Activated CD8-positive, alpha-beta memory T cell treated with anti-CD3 and anti-CD28 coated beads, Interleukin-2, amount 50 U/mL, for 24 hours (primary cell): ENCODE measurements around the gene SUSD2.
"Not testable (repeated sequence)": the region's sequence is repeated elsewhere in the genome, so short reads cannot be mapped to it uniquely, and the experiment has no call there.

Experiments used
- DNase-seq: peaks from one replicate; pipeline ENCODE4 v3.0.0-alpha.2; 2020; ENCODE audit errors: extremely low read depth

Gene SUSD2, protein sequence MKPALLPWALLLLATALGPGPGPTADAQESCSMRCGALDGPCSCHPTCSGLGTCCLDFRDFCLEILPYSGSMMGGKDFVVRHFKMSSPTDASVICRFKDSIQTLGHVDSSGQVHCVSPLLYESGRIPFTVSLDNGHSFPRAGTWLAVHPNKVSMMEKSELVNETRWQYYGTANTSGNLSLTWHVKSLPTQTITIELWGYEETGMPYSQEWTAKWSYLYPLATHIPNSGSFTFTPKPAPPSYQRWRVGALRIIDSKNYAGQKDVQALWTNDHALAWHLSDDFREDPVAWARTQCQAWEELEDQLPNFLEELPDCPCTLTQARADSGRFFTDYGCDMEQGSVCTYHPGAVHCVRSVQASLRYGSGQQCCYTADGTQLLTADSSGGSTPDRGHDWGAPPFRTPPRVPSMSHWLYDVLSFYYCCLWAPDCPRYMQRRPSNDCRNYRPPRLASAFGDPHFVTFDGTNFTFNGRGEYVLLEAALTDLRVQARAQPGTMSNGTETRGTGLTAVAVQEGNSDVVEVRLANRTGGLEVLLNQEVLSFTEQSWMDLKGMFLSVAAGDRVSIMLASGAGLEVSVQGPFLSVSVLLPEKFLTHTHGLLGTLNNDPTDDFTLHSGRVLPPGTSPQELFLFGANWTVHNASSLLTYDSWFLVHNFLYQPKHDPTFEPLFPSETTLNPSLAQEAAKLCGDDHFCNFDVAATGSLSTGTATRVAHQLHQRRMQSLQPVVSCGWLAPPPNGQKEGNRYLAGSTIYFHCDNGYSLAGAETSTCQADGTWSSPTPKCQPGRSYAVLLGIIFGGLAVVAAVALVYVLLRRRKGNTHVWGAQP

DNA sequence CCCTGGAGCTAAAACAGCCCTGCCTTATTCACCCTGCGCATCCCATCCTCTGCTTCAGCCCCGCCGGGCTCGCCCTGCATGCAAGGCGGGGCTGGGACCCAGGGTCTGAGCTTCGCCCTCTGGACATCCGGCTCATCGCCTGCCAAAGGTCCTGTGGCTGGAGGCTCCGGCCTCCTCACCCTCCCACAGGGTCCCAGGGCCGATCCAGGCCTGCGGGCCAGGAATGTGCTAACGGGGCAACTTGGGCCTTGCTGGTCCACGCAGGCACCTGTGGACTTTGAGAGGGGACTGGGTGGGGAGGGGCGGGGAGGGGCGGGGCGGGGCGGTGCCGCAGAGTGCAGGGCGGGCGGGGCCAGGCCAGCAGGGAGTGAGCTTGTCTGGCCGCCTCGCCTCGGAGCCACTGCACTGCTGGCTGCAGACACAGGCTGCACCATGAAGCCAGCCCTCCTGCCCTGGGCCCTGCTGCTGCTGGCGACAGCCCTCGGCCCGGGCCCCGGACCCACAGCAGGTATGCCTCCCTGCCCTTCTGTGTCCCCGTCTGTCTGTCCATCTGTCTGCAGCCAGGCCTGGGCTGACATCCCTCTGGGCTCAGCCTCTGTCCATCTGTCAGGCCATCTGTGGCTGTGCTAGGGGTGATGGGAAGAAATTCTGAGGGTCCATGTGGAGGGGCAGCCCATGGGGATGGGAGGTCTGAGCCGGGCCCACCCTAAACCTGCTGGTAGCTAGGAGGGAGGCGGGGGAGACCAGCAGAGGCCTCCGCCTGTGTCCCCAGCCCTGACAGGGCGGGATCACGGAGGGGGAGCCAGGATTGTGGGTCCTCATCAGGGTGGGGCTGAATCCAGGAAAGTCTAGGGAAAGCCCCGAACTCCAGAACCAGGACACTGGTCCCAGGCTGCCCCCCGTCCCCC, at the start of gene SUSD2:
Gene SUSD2, plus strand, starts transcription at position 400 of the 908 bp plus-strand sequence. Its CDS starts 33 bp downstream, at position 433.
- DNase-seq = no peak

DNA sequence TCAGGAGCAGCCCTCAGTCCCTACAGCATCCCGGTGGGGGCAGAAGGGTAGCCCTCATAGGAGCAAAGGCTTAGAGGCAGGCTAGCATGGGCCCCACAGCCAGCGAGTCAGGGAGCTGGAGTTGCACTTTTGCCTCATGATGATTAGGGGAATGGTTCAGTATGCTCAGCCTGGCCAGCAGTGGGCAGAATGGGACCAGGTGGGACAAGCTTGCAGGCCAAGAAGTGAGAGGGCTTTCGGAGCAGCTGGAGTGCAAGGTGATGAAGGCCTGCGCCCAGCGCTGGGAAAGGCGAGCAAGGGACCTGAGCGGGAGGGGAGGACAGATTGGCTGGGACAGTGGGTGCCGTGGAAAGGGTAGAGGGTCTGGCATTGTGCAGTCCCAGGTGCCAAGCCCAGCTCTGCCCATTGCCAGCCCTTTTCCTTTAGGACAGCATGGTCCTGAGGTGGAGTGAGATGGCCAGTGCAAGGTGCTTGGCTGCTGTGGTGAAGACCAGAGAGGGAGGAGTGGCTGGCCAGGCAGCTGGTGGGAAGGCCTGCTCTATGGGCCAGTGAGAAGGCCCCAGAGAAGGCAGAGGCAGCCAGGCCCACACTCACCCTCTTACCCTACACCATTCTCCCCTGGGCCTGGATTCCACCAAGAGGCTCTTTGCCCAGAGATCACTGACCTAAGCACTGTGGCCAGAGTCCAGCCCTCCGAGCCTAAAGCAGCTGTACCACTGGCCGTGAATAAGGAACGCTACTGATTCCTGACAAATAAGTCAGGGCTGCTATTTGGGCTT, 47.9 kb upstream of the SUSD2 start:
- no peak for DNase-seq

DNA sequence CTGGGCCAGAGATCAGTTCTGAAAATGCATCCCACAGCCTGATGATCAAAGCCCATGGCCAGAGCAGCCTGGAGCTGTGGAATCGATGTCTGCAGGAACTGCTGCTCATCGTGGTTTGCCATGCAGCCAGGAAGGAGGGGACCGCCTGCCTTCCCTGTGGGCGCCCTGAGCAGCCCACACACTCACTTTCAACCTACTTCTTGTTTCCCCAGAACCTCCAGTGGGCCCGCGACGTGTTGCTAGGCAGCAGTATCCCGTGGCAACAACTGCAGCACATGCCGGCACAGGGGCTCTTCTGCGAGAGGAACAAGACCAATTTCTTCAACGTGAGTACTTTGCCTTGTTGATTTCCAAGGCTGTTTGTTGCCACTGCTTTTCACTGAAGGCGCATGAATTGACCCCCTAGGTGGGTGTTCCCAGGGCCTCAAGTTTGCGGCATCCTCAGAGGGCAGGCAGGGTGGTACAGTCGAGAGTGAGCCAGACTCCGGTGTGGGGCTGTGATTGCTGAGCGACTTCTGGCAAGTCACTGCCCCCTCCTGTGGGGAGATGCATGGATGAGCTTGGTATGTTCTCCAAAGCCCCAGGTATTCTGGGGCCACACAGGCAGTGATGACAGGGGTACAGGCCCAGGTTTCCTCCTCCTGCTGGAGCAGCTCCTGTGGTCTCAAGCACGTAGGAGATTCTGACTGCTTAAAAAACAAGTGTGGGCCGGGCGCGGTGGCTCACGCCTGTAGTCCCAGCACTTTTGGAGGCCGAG, 47.0 kb upstream of the SUSD2 start:
- no peak for DNase-seq

DNA sequence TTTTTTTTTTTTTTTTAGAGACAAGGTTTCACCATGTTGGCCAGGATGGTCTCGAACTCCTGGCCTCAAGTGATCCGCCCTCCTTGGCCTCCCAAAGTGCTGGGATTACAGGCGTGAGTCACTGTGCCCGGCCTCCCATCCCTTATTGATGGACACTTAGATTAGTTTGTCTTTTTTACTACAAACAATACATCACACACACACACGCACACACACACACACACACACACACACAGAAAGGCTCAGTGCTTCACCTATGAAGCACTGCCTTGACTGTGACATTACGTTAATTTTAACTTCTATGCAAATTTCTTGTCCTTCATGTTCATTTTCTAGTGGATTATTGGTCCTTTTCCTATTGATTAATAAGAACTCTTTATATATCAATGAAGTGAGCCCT, 44.8 kb upstream of the SUSD2 start:
- not testable (repeated sequence) for DNase-seq

DNA sequence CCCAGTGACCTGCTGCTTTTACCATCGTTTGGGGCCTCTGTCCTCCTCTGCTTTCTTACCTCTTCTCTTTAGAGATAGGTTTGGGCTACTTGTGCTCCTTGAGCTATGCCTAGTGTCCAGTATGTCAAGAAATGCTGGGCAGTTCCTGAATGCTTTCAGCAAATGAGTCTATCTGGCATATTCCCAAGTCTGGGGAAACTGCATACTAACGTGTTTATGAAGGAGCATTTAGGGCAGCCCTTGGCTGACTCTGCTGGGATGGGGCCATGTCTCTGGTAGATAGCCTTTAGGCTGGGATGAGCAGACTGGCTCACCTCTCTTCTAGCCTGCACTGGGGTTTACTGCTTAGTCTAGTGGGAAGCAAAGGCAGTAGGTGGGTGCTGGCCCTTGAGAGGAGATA, 43.7 kb upstream of the SUSD2 start:
- DNase-seq = no peak

DNA sequence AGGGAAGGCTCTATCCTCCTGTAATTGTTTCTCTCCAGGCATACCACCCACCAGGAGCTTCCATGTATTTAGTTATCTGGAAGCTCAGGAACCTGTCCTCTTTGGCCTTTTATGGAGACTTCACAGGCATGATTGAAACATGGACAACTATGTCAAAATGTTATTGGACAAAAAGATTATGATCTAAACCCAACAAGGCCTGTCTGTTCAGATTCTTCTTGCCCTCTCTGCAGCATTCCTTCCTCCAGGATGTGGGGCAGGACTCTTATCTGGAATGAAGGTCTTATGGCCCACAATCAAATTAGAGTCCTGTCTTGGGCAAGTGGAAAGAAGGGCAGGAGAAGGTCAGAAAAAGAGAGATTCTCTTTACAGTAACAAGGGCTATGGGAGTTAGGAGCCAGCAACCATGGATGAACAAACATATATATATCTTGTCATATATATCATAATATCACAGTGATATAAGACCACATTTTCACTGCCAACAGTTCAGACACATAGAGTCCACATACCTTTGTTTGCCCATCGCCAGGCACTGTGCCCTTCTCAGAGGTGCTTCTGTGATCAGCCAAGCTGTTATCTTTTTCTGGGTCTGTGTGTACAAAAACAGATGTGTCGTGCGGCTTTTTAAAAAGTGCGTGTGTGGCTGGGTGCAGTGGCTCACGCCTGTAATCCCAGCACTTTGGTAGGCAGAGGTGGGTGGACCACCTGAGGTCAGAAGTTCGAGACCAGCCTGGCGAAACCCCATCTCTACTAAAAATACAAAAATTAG, 42.5 kb upstream of the SUSD2 start:
- no peak for DNase-seq

DNA sequence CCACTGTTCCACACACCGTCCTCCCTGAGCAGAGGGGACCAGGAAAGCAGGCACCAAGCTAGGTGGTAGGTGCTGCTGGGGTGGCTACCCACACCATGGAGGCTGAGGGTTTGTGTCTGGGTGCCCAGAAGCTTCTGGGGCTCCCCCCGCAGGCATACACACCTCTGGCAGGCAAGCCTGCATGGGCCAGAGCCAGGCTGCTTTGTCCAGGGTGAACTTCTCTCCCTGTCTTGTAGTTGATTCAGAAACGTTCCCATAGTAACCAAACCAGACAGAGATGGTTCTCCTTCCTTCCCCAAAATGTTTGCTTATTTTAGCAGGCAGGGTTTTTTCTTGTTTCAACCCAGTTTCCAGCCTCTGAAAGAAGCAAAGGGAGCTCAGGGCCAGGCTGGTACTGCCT, 40.9 kb upstream of the SUSD2 start:
- no peak for DNase-seq

DNA sequence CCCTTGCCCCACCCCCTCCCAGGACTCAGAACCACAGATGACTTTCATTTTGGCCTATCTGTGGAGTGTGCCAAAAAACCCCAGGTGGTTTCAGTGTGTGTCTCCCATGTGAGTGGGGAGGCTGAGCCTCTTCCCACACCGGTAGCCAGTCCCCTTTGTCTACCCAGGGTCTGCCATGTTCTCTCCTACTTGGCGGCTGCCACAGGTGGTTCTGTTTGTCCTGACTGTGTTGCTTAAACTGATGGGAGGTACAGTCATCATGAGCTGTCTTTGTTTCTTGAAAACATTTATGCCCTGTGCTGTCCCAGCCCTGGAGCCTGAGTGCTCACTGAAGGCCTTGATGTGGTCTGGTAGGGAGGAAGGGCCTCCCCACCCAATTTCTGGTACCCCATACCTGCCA, 39.7 kb upstream of the SUSD2 start:
- DNase-seq = no peak

DNA sequence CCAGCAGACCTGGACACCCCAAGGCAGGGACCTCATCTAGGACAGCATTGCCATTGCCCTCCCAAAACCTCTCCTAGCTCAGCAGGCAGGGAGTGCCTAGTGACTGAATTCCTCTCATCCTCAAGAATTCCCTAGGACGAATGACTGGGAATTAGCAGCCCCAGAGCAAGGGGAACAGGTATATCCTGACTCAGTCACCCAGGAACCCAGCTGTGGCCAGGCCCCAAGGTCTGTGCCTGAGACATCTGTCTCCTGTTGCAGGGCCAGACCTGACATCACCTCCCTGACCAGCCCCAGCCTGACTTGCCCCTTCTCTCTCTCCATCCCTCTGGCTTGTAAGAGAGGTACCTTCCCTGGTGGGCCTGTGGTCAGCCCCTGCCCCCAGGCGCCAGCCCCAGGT, 39.0 kb upstream of the SUSD2 start:
- DNase-seq = no peak

DNA sequence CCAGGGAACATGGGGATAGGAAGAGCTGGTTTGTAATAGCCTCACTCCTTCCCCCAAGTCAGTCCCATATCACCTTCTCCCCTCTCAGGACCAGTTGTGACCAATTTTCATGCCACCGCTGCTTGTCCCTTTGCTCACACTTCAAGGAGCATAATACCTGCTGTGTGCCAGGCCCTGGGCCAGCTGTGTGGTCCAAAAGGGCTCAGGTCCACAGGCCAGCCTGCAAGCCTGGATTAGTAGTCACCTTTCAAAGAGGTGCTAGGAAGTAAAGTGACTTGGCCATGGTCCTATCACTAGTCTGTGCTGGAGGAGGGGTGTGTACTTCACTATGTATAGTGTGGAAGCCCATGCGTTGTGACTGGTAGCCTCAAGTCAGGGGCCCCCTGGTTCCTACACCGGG, 38.5 kb upstream of the SUSD2 start:
- no peak for DNase-seq

DNA sequence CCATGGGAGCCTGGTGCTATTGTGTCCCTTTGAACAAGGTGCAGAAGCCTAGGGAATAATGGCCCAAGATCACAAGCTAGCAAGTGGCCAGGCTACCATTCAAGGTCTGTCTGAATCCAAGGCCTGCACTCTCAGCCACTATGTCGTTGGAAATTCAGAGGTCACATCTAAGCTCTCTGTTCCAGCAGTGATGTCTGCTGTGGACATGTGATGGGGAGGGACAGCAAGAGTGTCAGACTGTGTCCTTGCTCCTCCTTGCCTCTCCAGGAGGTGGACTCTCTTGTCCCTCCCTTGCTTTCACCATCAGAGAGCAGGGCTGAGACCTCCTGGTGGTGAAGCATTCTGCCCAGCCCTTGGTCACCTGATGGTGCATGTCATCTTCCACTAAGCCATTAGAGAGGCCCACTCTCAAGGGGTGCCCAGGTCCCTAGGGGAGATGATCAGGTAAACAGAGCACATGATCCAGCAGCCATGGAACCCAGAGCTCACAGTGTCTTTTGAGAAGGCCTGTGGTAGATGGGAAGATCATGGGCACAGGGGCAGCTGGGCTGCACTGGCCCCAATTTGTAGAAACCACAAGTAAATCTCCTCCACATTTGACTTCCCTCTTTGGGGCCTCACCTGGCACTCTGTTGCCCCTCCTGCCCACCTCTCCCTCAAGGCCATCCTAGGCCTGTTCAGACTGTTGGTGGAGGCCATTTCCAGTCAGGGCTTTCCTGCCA, 37.1 kb upstream of the SUSD2 start:
- DNase-seq = no peak

DNA sequence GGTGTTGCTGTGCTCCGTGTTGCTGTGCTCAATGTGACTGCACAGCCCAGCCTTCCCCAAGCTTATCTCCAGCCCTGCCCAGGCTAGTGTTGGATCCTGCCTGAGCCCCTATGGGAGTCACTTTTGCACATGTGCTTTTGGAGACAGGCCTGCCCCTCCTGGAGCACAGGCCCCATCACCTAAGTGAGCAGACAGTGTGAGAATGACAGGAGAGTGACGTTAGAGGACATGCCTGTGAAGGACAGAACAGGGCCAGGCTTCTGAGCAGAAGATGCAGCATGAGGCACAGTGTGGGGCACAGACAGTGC, 36.6 kb upstream of the SUSD2 start:
- no peak for DNase-seq

DNA sequence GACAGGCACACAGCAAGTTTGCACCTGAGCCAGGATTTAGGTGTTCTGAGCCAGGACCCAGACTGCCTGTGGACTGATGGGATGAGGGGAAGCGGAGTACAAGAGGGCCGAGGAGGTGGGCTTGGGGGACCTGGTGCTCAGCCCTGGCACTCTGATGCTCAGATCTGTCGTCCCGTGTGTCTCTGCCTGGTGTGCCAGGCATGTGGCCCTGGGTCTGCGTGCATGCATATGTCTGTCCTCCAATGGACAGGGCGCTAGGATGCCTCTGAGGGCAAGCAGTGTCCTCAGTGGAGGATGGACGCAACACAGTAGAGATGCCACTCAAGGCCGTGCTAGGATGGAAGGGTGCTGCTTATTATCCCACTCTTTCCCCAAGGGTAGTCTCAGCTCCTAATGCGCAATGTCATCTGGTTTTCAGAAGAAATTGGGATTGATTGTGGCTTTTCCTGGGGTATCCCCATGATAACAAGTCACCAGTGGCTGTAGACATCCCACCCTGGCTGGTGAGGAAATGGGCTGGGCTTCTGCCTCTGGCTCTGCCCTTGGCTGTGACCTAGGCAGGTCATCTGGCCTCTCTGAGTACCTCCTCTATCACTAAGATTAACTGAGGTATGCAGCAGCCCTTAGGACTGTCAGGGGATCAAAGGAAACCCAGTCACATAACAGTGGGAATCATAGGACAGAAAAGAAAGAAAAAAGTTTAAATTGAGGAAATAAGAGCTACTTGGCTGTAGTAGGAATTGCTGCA, 35.7 kb upstream of the SUSD2 start:
- no peak for DNase-seq

DNA sequence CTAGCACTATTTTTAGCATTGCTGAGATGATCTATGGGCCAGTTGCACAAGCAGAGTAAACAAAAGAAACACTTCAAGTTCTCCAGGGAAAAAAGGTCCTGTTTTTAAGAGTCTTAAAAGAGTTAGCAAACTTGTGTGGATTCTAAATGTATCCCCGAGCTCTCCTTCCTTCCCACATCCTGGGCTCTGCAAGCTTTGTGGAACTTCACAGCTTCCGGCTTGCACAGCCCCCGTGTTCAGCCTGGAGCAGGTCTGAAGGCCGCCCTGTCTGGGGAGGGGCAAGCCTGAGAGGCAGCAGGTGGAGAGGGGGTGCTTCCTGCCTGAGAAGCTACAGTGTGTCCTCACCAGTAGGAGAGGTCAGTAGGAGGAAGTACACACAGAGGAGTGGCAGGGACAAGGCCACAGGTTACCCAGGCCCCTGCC, 35.1 kb upstream of the SUSD2 start:
- no peak for DNase-seq

DNA sequence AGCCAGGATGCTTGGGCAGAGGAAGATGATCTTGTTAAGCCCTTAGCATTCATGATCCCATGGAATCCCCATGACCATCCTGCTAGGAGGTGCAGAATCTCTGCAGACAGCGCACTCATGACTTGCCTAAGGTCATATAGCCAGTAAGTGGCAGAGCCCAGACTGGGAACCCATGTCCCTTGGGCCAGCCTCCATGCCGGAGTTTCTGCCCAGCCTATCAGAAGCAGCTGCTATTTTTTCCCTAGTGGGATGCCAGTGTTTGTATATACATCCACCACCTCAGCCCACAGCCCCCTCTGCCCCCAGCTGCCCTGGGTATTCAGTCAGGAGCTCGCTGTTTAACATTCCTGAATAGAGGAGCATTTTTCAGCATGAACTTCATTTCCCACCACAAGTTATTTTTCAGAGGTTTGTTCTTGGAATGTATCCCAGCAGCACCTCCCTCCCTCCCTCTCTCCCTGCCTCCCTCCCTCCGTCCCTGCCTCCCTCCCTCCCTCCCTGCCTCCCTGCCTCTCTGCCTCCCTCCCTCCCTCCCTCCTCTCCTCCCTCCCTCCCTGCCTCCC, 34.4 kb upstream of the SUSD2 start:
- DNase-seq = no peak

DNA sequence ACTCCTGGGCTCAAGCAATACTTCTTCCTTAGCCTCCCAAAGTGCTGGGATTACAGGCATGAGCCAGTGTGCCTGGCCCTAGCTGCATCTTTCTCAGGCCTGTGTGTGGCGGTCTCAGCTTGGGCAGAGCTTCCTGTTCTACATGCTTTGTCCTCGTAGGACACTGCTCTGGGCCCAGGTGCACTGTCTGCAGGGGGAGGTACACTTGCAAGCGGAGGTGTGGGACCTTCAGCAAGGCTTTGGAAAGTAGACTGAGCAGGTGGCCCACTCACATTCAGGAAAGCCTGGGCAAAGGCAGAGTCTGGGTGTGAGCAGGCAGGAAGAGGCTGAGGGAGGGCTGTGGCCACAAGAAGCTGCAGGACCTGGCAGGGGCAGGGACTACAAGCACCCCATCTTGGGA, 33.6 kb upstream of the SUSD2 start:
- no peak for DNase-seq

DNA sequence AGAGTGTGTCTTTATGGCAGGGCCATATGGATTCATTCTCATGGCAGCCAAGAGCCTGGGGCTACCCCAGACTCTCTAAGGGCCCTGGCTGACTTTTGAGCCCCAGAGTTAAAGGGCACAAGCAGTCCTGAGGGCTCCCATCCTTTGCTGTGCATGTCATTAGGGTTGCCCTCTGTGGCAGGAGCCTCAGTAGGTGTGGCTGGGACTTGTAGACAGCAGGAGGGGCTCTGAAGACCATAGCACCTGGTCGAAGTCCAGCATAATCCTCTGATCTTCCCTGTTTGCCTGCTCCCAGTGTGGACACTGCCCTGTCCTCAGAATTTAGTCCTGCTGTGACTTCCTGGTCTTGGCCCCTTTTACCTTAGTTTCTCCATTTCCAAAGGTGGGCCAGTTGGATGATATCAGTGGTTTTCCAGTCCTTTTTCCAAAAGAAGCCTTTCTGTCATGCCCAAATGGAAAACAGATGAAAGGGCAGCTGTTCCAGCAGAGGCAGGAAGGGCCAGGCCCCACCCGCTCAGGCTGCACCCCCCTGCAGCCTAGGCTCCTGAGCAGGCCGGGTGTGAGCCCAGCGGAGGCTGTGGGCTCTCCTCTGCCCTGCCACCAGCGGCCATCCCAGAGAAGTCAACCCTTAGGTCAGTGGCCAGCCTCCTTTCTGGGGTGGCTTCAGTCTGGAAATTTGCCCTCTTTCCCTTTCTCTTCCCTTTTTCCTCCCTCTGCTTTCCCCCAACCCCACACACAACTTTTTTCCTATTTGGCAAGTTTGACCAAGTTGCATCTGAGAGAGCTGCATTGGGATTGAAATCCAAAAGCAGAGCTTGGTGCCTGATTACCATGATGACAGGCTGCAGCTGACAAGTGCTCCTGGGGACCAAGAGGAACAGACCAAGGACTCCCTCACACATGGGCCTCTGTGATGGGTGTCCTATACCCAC, 32.8 kb upstream of the SUSD2 start:
- DNase-seq = no peak
